NB4 (cell line): ENCODE measurements around the gene RHBDD2.

Experiments
- CTCF ChIP-seq: IDR thresholded peaks from one replicate; pipeline ENCODE4 v1.5.1; 2012; ENCODE audit warnings: low read depth, low read length
- POLR2A ChIP-seq: IDR thresholded peaks from 2 replicates; pipeline ENCODE4 v1.6.1; 2011; ENCODE audit warnings: mild to moderate bottlenecking; ENCODE audit not compliant: insufficient read length; ENCODE audit errors: extremely low read depth

- no peak for TF ChIP-seq CTCF
- TF ChIP-seq POLR2A, result no peak
Observed at GRCh38 chr7:75916259-75916658, 37.4 kb downstream of the RHBDD2 start.
